Vagina (tissue), 2 donors: ENCODE results near the gene MAML2.

Experiments used
- POLR2A ChIP-seq, 2 donors: fragments of 450-650 bp; IDR thresholded peaks; one replicate each; pipeline ENCODE4 v1.6.1; 2017; ENCODE audit warnings: antibody characterized with exemption in 2 of 2, mild to moderate bottlenecking in 2 of 2, moderate library complexity in 2 of 2
- TF ChIP-seq, protein P1 (sequence below), 3 experiments: fragments of 450-650 bp in 2 of 3; fragments of 200-600 bp in 1 of 3; sonication (generic) in 1 of 3; IDR thresholded peaks; one replicate each; pipeline ENCODE4 v1.5.1; 2017 to 2019; ENCODE audit warnings: antibody characterized with exemption in 3 of 3, mild to moderate bottlenecking in 2 of 3, moderate library complexity in 2 of 3

DNA sequence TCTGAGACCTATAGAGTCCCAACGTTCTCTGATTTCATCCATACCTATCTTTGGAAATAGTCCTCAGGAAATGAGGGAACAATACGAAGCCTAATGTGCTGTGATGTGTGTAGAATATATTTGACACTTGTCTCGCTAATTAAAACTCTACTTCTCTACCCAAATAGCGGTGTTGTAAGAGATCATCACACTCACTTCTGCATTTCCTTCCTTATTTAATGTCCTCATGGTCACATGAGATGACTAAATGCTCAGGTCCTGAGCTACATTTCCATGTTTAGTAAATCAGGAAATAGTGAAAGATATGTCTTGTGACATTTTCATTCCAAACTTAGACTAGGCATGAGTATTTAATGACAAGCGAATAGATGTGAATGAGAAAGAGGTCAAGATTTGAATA, 112.3 kb downstream of the MAML2 start:
- TF ChIP-seq, protein P1, sequence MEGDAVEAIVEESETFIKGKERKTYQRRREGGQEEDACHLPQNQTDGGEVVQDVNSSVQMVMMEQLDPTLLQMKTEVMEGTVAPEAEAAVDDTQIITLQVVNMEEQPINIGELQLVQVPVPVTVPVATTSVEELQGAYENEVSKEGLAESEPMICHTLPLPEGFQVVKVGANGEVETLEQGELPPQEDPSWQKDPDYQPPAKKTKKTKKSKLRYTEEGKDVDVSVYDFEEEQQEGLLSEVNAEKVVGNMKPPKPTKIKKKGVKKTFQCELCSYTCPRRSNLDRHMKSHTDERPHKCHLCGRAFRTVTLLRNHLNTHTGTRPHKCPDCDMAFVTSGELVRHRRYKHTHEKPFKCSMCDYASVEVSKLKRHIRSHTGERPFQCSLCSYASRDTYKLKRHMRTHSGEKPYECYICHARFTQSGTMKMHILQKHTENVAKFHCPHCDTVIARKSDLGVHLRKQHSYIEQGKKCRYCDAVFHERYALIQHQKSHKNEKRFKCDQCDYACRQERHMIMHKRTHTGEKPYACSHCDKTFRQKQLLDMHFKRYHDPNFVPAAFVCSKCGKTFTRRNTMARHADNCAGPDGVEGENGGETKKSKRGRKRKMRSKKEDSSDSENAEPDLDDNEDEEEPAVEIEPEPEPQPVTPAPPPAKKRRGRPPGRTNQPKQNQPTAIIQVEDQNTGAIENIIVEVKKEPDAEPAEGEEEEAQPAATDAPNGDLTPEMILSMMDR (IDR thresholded peaks at IDR 0.05) = no peak
- TF ChIP-seq POLR2A (IDR thresholded peaks at IDR 0.05) = no peak
